ENCODE data around the gene ICAM3.

- TF ChIP-seq CTCF (optimal IDR thresholded peaks at IDR 0.05 in 1 of 3, IDR thresholded peaks at IDR 0.05 in 1 of 3, conservative IDR thresholded peaks at IDR 0.05 in 1 of 3; ENCODE audit: extremely low read depth in 1 of 3, insufficient read depth in 2 of 3, low read length in 3 of 3) (no peak), EZH2 (IDR thresholded peaks at IDR 0.05; ENCODE audit: low read length) (no peak)
Observed at GRCh38 chr19:10289167-10289835, 50.1 kb downstream of the ICAM3 start.

Data from keratinocyte (primary cell).